ENCODE measurements around the gene OPTC.
"Not testable (repeated sequence)": the region's sequence is repeated elsewhere in the genome, so short reads cannot be mapped to it uniquely, and the experiment has no call there.

The OPTC gene

DNA sequence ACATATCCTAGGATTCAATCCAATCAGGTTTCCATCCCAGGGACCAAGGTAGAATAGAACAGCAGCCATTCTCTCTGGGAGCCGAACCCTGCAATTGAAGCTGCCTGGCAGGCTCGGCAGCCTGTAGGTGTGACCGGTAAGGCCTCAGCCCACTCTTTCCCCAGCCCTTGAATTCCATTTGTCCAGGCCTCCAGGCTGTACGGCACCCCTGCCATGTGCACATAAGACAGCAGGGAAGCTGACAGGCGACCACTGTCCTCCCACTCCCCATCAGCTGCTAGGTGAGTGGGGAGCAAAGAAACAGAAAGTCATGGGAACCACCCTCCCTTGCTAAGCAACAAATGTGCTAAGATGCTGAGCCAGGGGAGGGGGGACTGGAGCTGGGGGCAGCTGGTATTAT, 23.0 kb downstream of the OPTC start:
- ChIA-PET POLR2A (no interaction called here), CTCF (interaction anchor here (1.3 to 5.0 kb wide), 3 partner anchors 9 to 185 kb away, joined by 3 to 21 read pairs (median 4); no protein-coding TSS in a partner anchor)
- Histone ChIP-seq H3K4me3 (ENCODE audit: low read depth, low read length) (no peak overlapping the region), H3K4me1 (ENCODE audit: control insufficient read depth, insufficient read depth, low read length) (peaks cover 7% of the 10 kb centered on the region), H3K9me3 (ENCODE audit: control insufficient read depth, insufficient read depth, low read depth, low read length) (no peaks in the 10 kb centered on the region), H3K36me3 (ENCODE audit: control insufficient read depth in 2 of 2, insufficient read depth in 1 of 2, low read length in 2 of 2) (no peaks in the 10 kb centered on the region), H3K27ac (ENCODE audit: extremely low read depth, low read depth, low read length) (no peak overlapping the region)
- TF ChIP-seq EGR2 (tag by site-specific recombination; IDR thresholded peaks at IDR 0.05; ENCODE audit: low read depth) = peak; percentile 95
- TF ChIP-seq ZFHX2 (tag by site-specific recombination; conservative IDR thresholded peaks at IDR 0.05) = peak; percentile 85
- no peak for TF ChIP-seq YY2 (tag by site-specific recombination; IDR thresholded peaks at IDR 0.05)
- no peak for TF ChIP-seq ZNF639 (tag by site-specific recombination; IDR thresholded peaks at IDR 0.05)
- TF ChIP-seq, protein P1, sequence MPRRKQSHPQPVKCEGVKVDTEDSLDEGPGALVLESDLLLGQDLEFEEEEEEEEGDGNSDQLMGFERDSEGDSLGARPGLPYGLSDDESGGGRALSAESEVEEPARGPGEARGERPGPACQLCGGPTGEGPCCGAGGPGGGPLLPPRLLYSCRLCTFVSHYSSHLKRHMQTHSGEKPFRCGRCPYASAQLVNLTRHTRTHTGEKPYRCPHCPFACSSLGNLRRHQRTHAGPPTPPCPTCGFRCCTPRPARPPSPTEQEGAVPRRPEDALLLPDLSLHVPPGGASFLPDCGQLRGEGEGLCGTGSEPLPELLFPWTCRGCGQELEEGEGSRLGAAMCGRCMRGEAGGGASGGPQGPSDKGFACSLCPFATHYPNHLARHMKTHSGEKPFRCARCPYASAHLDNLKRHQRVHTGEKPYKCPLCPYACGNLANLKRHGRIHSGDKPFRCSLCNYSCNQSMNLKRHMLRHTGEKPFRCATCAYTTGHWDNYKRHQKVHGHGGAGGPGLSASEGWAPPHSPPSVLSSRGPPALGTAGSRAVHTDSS (tag by site-specific recombination; IDR thresholded peaks at IDR 0.05) = no peak
- no peak for TF ChIP-seq GFI1B (tag by site-specific recombination; IDR thresholded peaks at IDR 0.05)
- TF ChIP-seq BCL11A (tag by site-specific recombination; IDR thresholded peaks at IDR 0.05; ENCODE audit: low read depth) = no peak

- Histone ChIP-seq H3K4me3 (ENCODE audit: low read depth, low read length) (no peak overlapping the region), H3K36me3 (ENCODE audit: control insufficient read depth in 2 of 2, insufficient read depth in 1 of 2, low read length in 2 of 2) (no peaks in the 10 kb centered on the region), H3K27ac (ENCODE audit: extremely low read depth, low read depth, low read length) (no peak overlapping the region), H3K9me3 (ENCODE audit: control insufficient read depth, insufficient read depth, low read depth, low read length) (no peaks in the 10 kb centered on the region), H3K4me1 (ENCODE audit: control insufficient read depth, insufficient read depth, low read length) (peaks cover 7% of the 10 kb centered on the region)
- TF ChIP-seq ZNF660 (tag by site-specific recombination; IDR thresholded peaks at IDR 0.05) (no peak), PRDM10 (tag by site-specific recombination; IDR thresholded peaks at IDR 0.05) (0 out of 2 replicates have a peak, but pooled peaks have one; percentile 11)
- CTCF ChIA-PET = interaction anchor here (1.3 to 5.0 kb wide), 3 partner anchors 10 to 184 kb away, joined by 3 to 21 read pairs (median 4); no protein-coding TSS in a partner anchor
- POLR2A ChIA-PET = no interaction called here
These were observed 23.6 kb downstream of the OPTC start for GRCh38 chr1:203517426-203518110.

- H3K4me1 ChIP-seq (ENCODE audit: control insufficient read depth, insufficient read depth, low read length); POLR2A ChIA-PET; H3K9me3 ChIP-seq (ENCODE audit: control insufficient read depth, insufficient read depth, low read depth, low read length); H3K4me3 ChIP-seq (ENCODE audit: low read depth, low read length); H3K27ac ChIP-seq (ENCODE audit: extremely low read depth, low read depth, low read length); H3K36me3 ChIP-seq (ENCODE audit: control insufficient read depth in 2 of 2, insufficient read depth in 1 of 2, low read length in 2 of 2): not testable (repeated sequence)
- CTCF ChIA-PET = interaction anchor here (1.4 to 5.0 kb wide), 2 partner anchors 10 to 14 kb away, joined by 4 to 21 read pairs; no protein-coding TSS in a partner anchor
- TF ChIP-seq ZNF121 (tag by site-specific recombination; IDR thresholded peaks at IDR 0.05) = peak; percentile 71
These were observed 24.2 kb downstream of the OPTC start for GRCh38 chr1:203518139-203518538.

GRCh38 chr1:203518541-203518940, 24.6 kb downstream of the OPTC start:
- POLR2A ChIA-PET = no interaction called here
- peaks cover 5% of the 10 kb centered on the region for H3K4me1 ChIP-seq (ENCODE audit: control insufficient read depth, insufficient read depth, low read length)

More at GRCh38 chr1:203518541-203518940, 24.6 kb downstream of the OPTC start:
- Histone ChIP-seq H3K4me3 (ENCODE audit: low read depth, low read length) (no peak overlapping the region), H3K9me3 (ENCODE audit: control insufficient read depth, insufficient read depth, low read depth, low read length) (no peaks in the 10 kb centered on the region), H3K36me3 (ENCODE audit: control insufficient read depth in 2 of 2, insufficient read depth in 1 of 2, low read length in 2 of 2) (no peaks in the 10 kb centered on the region), H3K27ac (ENCODE audit: extremely low read depth, low read depth, low read length) (no peak overlapping the region)
- TF ChIP-seq ZNF16 (tag by site-specific recombination; IDR thresholded peaks at IDR 0.05; ENCODE audit: low read depth) (no peak), TRIM28 (IDR thresholded peaks at IDR 0.05; ENCODE audit: borderline replicate concordance, low read length) (no peak), ZNF274 (IDR thresholded peaks at IDR 0.05; ENCODE audit: low read length) (no peak), ZNF274 (tag by site-specific recombination; IDR thresholded peaks at IDR 0.05; ENCODE audit: borderline replicate concordance) (no peak), ZNF10 (tag by site-specific recombination; IDR thresholded peaks at IDR 0.05) (no peak), ZFHX2 (tag by site-specific recombination; conservative IDR thresholded peaks at IDR 0.05) (no peak), ZNF624 (tag by site-specific recombination; IDR thresholded peaks at IDR 0.05) (no peak), ZBTB1 (tag by site-specific recombination; IDR thresholded peaks at IDR 0.05) (no peak), ZFP69B (tag by site-specific recombination; IDR thresholded peaks at IDR 0.05) (no peak), ZNF174 (tag by site-specific recombination; IDR thresholded peaks at IDR 0.05) (no peak)
- TF ChIP-seq, protein P2, sequence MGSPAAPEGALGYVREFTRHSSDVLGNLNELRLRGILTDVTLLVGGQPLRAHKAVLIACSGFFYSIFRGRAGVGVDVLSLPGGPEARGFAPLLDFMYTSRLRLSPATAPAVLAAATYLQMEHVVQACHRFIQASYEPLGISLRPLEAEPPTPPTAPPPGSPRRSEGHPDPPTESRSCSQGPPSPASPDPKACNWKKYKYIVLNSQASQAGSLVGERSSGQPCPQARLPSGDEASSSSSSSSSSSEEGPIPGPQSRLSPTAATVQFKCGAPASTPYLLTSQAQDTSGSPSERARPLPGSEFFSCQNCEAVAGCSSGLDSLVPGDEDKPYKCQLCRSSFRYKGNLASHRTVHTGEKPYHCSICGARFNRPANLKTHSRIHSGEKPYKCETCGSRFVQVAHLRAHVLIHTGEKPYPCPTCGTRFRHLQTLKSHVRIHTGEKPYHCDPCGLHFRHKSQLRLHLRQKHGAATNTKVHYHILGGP (tag by site-specific recombination; IDR thresholded peaks at IDR 0.05) = no peak
- CTCF ChIA-PET = interaction anchor here (5.0 kb wide), 1 partner anchor 14 kb away, joined by 21 read pairs; no protein-coding TSS in a partner anchor
